PC-9 (cell line): Measurements from ENCODE around the gene FMR1. TPM values are rescaled to one million over a fixed set of nuclear protein-coding genes. Genes with fewer than 3 reads are reported as not detected.

Experiments
- BruUV-seq: library from RNA; stranded (reverse); fragments of 400-500 nt; replicated peaks from 2 replicates; lab custom pipeline; 2021; lab: Mats Ljungman, UMichigan
- CTCF ChIA-PET: fragments of 300-600 bp; sonication (Branson Sonifier 250); formaldehyde crosslinking; loops from one replicate; lab custom pipeline; 2022; ENCODE audit warnings: antibody characterized with exemption; lab: Charles Lee
- POLR2A ChIA-PET: fragments of 300-600 bp; sonication (Branson Sonifier 250); formaldehyde crosslinking; loops from one replicate; lab custom pipeline; 2022; ENCODE audit warnings: antibody characterized with exemption; ENCODE audit not compliant: unreplicated experiment; lab: Charles Lee
- DNase-seq, 2 experiments: peaks; one replicate each; pipeline versions ENCODE4 v3.0.0 to v3.0.0-alpha.2; 2015 to 2022; ENCODE audit warnings: mixed read lengths in 1 of 2
- H2AFZ ChIP-seq: fragments of 200-600 bp; sonication (generic); 2 replicates; pipeline ENCODE4 v1.8.1; 2017; ENCODE audit warnings: antibody characterized with exemption
- H3F3A ChIP-seq: fragments of 200-600 bp; sonication (generic); 2 replicates; pipeline ENCODE4 v1.8.1; 2017; ENCODE audit warnings: antibody characterized with exemption, mild to moderate bottlenecking, low read depth; ENCODE audit not compliant: insufficient read depth
- H3K27ac ChIP-seq: fragments of 200-600 bp; sonication (generic); 2 replicates; pipeline ENCODE4 v1.6.1; 2016; ENCODE audit warnings: mixed run types
- H3K27me3 ChIP-seq: fragments of 200-600 bp; sonication (generic); 2 replicates; pipeline ENCODE4 v1.6.1; 2016; ENCODE audit warnings: low read depth, mixed run types; ENCODE audit not compliant: insufficient read depth
- H3K36me3 ChIP-seq: fragments of 200-600 bp; sonication (generic); 2 replicates; pipeline ENCODE4 v1.6.1; 2016; ENCODE audit warnings: low read depth, mixed run types
- H3K4me1 ChIP-seq: fragments of 200-600 bp; sonication (generic); replicated peaks from 2 replicates; pipeline ENCODE4 v1.6.1; 2016; ENCODE audit warnings: mixed run types; ENCODE audit not compliant: insufficient read depth
- H3K4me2 ChIP-seq: fragments of 200-600 bp; sonication (generic); 2 replicates; pipeline ENCODE4 v1.6.1; 2017; ENCODE audit warnings: mixed run types
- H3K4me3 ChIP-seq: fragments of 200-600 bp; sonication (generic); 2 replicates; pipeline ENCODE4 v1.6.1; 2016; ENCODE audit warnings: mixed run types
- H3K79me2 ChIP-seq: fragments of 200-600 bp; sonication (generic); 2 replicates; pipeline ENCODE4 v1.6.1; 2017; ENCODE audit warnings: low read depth, mixed run types
- H3K9me2 ChIP-seq: fragments of 200-600 bp; sonication (generic); 2 replicates; pipeline ENCODE4 v1.8.1; 2017; ENCODE audit warnings: mild to moderate bottlenecking; ENCODE audit not compliant: insufficient read depth
- H3K9me3 ChIP-seq: fragments of 200-600 bp; sonication (generic); 2 replicates; pipeline ENCODE4 v1.8.1; 2016; ENCODE audit warnings: low read depth; ENCODE audit not compliant: insufficient read depth
- H4K20me1 ChIP-seq: fragments of 200-600 bp; sonication (generic); 2 replicates; pipeline ENCODE4 v1.8.1; 2017; ENCODE audit not compliant: insufficient read depth
- CTCF ChIP-seq: fragments of 200-600 bp; sonication (generic); conservative IDR thresholded peaks from 2 replicates; pipeline ENCODE4 v1.6.1; 2017; ENCODE audit warnings: mixed run types, antibody characterized with exemption, mild to moderate bottlenecking, moderate library complexity
- EZH2 ChIP-seq: fragments of 200-600 bp; sonication (generic); IDR thresholded peaks from 2 replicates; pipeline ENCODE4 v1.8.0; 2017; ENCODE audit warnings: antibody characterized with exemption, low read depth
- intact Hi-C: fragments of 100-400 bp; cut with micrococcal nuclease; formaldehyde crosslinking; loops from one replicate; pipeline ENCODE4 v1.10.0; 2022; ENCODE audit not compliant: unreplicated experiment
- total RNA-seq: library from RNA; stranded (reverse); gene quantifications from 2 replicates; pipeline ENCODE4 v1.2.3, GENCODE V29; 2021

Gene FMR1
- total RNA-seq, 1 experiment from 2014 or later, result 99.9 TPM

- H3K79me2 ChIP-seq, result no peaks in the 10 kb centered on the region
- H3K27me3 ChIP-seq, result no peaks in the 10 kb centered on the region
- no peak overlapping the region for H2AFZ ChIP-seq
- ChIA-PET CTCF (no interaction called here), POLR2A (no interaction called here)
- H3K27ac ChIP-seq, result no peak overlapping the region
- no peak overlapping the region for H3K4me2 ChIP-seq
- H3K9me2 ChIP-seq, result no peaks in the 10 kb centered on the region
- no TSS peak for BruUV-seq
- no peak overlapping the region for H3K4me3 ChIP-seq
- DNase-seq, result no peak
- TF ChIP-seq CTCF (no peak), EZH2 (no peak)
- peaks cover 11% of the 10 kb centered on the region; the same call in 1 of the 2 replicates for H3K4me1 ChIP-seq
- H4K20me1 ChIP-seq, result no peaks in the 10 kb centered on the region
- peaks cover 3% of the 10 kb centered on the region; the same call in 1 of the 2 replicates for H3F3A ChIP-seq
- intact Hi-C loops, result loop anchor here (1.0 kb wide), 1 partner anchor 12 kb away; the partner anchor contains the start of gene FMR1
- H3K9me3 ChIP-seq, result no peaks in the 10 kb centered on the region
- H3K36me3 ChIP-seq, result no peaks in the 10 kb centered on the region
Measured at GRCh38 chrX:147899379-147900114, 12.2 kb upstream of the FMR1 start.

- peak in 1 of 2 experiments; percentile 57 for DNase-seq
- CTCF ChIA-PET, result no interaction called here
- no peaks in the 10 kb centered on the region for H3K79me2 ChIP-seq
- no peak overlapping the region for H3K27ac ChIP-seq
- no peak overlapping the region for H3K4me3 ChIP-seq
- H2AFZ ChIP-seq, result no peak overlapping the region
- no peak overlapping the region for H3K4me2 ChIP-seq
- no peaks in the 10 kb centered on the region for H3K36me3 ChIP-seq
- peaks cover 11% of the 10 kb centered on the region; the same call in 1 of the 2 replicates for H3K4me1 ChIP-seq
- intact Hi-C loops, result loop anchor here (1.0 kb wide), 1 partner anchor 11 kb away; the partner anchor contains the start of gene FMR1
- POLR2A ChIA-PET, result no interaction called here
- no TSS peak for BruUV-seq
- H3K27me3 ChIP-seq, result no peaks in the 10 kb centered on the region
- no peak for TF ChIP-seq EZH2
- TF ChIP-seq CTCF, result no peak
- no peaks in the 10 kb centered on the region for H4K20me1 ChIP-seq
- no peaks in the 10 kb centered on the region for H3K9me3 ChIP-seq
- peaks cover 3% of the 10 kb centered on the region; the same call in 1 of the 2 replicates for H3F3A ChIP-seq
- no peaks in the 10 kb centered on the region for H3K9me2 ChIP-seq
Measured at GRCh38 chrX:147900349-147900748, 11.4 kb upstream of the FMR1 start.

- no peak overlapping the region for H3K4me3 ChIP-seq
- H3F3A ChIP-seq, result peaks cover 3% of the 10 kb centered on the region; the same call in 1 of the 2 replicates
- no peaks in the 10 kb centered on the region for H3K27me3 ChIP-seq
- H2AFZ ChIP-seq, result peak overlapping the region; percentile 1; the same call in 1 of the 2 replicates
- no peak for TF ChIP-seq CTCF
- no peak for TF ChIP-seq EZH2
- no peaks in the 10 kb centered on the region for H3K9me3 ChIP-seq
- ChIA-PET CTCF (no interaction called here), POLR2A (no interaction called here)
- H3K79me2 ChIP-seq, result no peaks in the 10 kb centered on the region
- no peak for DNase-seq
- no peak overlapping the region for H3K27ac ChIP-seq
- intact Hi-C loops, result no loop called here
- peaks cover 11% of the 10 kb centered on the region; the same call in 1 of the 2 replicates for H3K4me1 ChIP-seq
- H3K4me2 ChIP-seq, result no peak overlapping the region
- BruUV-seq, result no TSS peak
- no peaks in the 10 kb centered on the region for H3K36me3 ChIP-seq
- no peaks in the 10 kb centered on the region for H3K9me2 ChIP-seq
- no peaks in the 10 kb centered on the region for H4K20me1 ChIP-seq
Measured at GRCh38 chrX:147901461-147902126, 10.1 kb upstream of the FMR1 start.
